ENCODE results near the gene MRPS12.

Gene MRPS12

GRCh38 chr19:38970664-38971532 lies 40.2 kb downstream of the MRPS12 start:
- Mint-ChIP-seq H3K27ac (no peak overlapping the region), H3K27me3 (peaks cover 19% of the 10 kb centered on the region), H3K4me3 (no peak overlapping the region), H3K4me1 (peaks cover 8% of the 10 kb centered on the region), H3K36me3 (no peaks in the 10 kb centered on the region), H3K9me3 (no peaks in the 10 kb centered on the region)
- ATAC-seq: no peak

GRCh38 chr19:38971672-38972071 lies 40.9 kb downstream of the MRPS12 start:
- no peak overlapping the region for H3K27ac Mint-ChIP-seq
- ATAC-seq: no peak
- H3K4me3 Mint-ChIP-seq: no peak overlapping the region
- H3K27me3 Mint-ChIP-seq: peaks cover 27% of the 10 kb centered on the region
- H3K4me1 Mint-ChIP-seq: peaks cover 15% of the 10 kb centered on the region
- no peaks in the 10 kb centered on the region for H3K36me3 Mint-ChIP-seq
- H3K9me3 Mint-ChIP-seq: no peaks in the 10 kb centered on the region

- Mint-ChIP-seq H3K27ac (no peak overlapping the region), H3K36me3 (no peaks in the 10 kb centered on the region), H3K4me1 (peaks cover 17% of the 10 kb centered on the region), H3K27me3 (peaks cover 38% of the 10 kb centered on the region), H3K4me3 (peak overlapping the region; percentile 60), H3K9me3 (no peaks in the 10 kb centered on the region)
- no peak for ATAC-seq
These were observed 44.0 kb downstream of the MRPS12 start for GRCh38 chr19:38974624-38975213.

- Mint-ChIP-seq H3K4me3 (peak within 1 kb of the TSS; percentile 60), H3K36me3 (peaks cover 1% of the 10 kb centered on the region), H3K27me3 (peaks cover 44% of the 10 kb centered on the region), H3K27ac (no peak within 1 kb of the TSS), H3K9me3 (peaks cover 4% of the 10 kb centered on the region), H3K4me1 (peaks cover 17% of the 10 kb centered on the region)
- no peak for ATAC-seq
These were observed 44.6 kb downstream of the MRPS12 start, which contains the start of gene FBXO17 for GRCh38 chr19:38975214-38975860. TSS of gene FBXO17 (minus strand) at chr19:38975742. CDS start at chr19:38950319, 25,423 bp downstream.

GRCh38 chr19:38975861-38976271 lies 45.1 kb downstream of the MRPS12 start:
- Mint-ChIP-seq H3K36me3 (peaks cover 7% of the 10 kb centered on the region), H3K27ac (no peak overlapping the region), H3K4me1 (peaks cover 17% of the 10 kb centered on the region), H3K27me3 (peaks cover 49% of the 10 kb centered on the region), H3K9me3 (peaks cover 9% of the 10 kb centered on the region), H3K4me3 (peak overlapping the region; percentile 22)
- no peak for ATAC-seq

GRCh38 chr19:38977445-38978325 lies 46.9 kb downstream of the MRPS12 start:
- Mint-ChIP-seq H3K36me3 (peaks cover 7% of the 10 kb centered on the region), H3K9me3 (peaks cover 9% of the 10 kb centered on the region), H3K4me3 (no peak overlapping the region), H3K4me1 (peaks cover 17% of the 10 kb centered on the region), H3K27me3 (peaks cover 51% of the 10 kb centered on the region), H3K27ac (no peak overlapping the region)
- peak; percentile 92 for ATAC-seq

- ATAC-seq: no peak
- peaks cover 7% of the 10 kb centered on the region for H3K36me3 Mint-ChIP-seq
- peaks cover 9% of the 10 kb centered on the region for H3K9me3 Mint-ChIP-seq
- H3K27me3 Mint-ChIP-seq: peaks cover 51% of the 10 kb centered on the region
- no peak overlapping the region for H3K27ac Mint-ChIP-seq
- peaks cover 17% of the 10 kb centered on the region for H3K4me1 Mint-ChIP-seq
- H3K4me3 Mint-ChIP-seq: no peak overlapping the region
These were observed 47.6 kb downstream of the MRPS12 start for GRCh38 chr19:38978326-38978689.

GRCh38 chr19:38979812-38980211 lies 49.1 kb downstream of the MRPS12 start:
- Mint-ChIP-seq H3K4me3 (no peak overlapping the region), H3K4me1 (peaks cover 16% of the 10 kb centered on the region), H3K27ac (no peak overlapping the region), H3K9me3 (peaks cover 9% of the 10 kb centered on the region), H3K36me3 (peaks cover 7% of the 10 kb centered on the region), H3K27me3 (peaks cover 43% of the 10 kb centered on the region)
- no peak for ATAC-seq

GRCh38 chr19:38980583-38981374 lies 50.0 kb downstream of the MRPS12 start:
- H3K27me3 Mint-ChIP-seq: peaks cover 33% of the 10 kb centered on the region
- no peak overlapping the region for H3K27ac Mint-ChIP-seq
- peaks cover 7% of the 10 kb centered on the region for H3K36me3 Mint-ChIP-seq
- peaks cover 9% of the 10 kb centered on the region for H3K9me3 Mint-ChIP-seq
- no peak for ATAC-seq
- no peak overlapping the region for H3K4me3 Mint-ChIP-seq
- peaks cover 10% of the 10 kb centered on the region for H3K4me1 Mint-ChIP-seq
